Measurements from ENCODE around the gene TRAPPC2L.

The TRAPPC2L gene

DNA sequence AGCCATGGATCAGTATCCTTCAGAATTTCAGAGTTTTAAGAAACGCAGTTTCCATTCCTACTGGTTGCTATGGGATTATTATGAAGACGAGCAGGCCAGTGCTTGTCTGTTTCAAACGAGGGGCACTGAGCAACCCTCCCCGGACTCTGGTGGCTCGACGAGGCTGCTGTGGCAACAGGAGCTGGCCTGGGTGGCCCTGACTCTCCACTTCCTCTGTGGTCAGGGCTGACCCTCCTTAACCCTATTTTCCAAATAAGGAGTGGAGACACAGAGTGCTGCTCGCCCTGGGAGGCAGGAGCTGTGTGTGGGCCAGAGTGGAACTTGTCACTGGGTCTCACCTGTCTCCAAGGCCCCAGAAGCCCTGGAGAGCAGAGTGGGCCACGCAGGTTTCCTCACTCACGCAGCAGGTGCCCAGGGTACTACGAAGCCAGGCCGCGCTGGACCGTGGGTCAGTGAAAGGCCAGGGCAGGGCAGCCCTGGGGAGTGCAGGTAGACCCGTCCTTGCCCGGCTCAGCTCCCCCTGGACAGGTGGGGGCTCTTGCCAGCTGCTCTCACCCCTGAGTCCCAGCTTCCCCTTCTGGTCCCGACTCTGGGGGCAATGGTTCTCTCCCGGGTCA is 3.5 kb upstream of the TRAPPC2L start:
- intact Hi-C loops (cut with DNase I; ENCODE audit: low total_unique reads), result no loop called here
- Histone ChIP-seq H3K9me3 (no peaks in the 10 kb centered on the region), H3K4me3 (no peak overlapping the region), H3K27ac (no peak overlapping the region), H3K36me3 (peaks cover 0 to 36% (median 11%) of the 10 kb centered on the region in 3 donors), H3K27me3 (no peaks in the 10 kb centered on the region), H3K4me1 (peaks cover 0 to 29% (median 17%) of the 10 kb centered on the region in 4 donors)
- TF ChIP-seq, protein P1, sequence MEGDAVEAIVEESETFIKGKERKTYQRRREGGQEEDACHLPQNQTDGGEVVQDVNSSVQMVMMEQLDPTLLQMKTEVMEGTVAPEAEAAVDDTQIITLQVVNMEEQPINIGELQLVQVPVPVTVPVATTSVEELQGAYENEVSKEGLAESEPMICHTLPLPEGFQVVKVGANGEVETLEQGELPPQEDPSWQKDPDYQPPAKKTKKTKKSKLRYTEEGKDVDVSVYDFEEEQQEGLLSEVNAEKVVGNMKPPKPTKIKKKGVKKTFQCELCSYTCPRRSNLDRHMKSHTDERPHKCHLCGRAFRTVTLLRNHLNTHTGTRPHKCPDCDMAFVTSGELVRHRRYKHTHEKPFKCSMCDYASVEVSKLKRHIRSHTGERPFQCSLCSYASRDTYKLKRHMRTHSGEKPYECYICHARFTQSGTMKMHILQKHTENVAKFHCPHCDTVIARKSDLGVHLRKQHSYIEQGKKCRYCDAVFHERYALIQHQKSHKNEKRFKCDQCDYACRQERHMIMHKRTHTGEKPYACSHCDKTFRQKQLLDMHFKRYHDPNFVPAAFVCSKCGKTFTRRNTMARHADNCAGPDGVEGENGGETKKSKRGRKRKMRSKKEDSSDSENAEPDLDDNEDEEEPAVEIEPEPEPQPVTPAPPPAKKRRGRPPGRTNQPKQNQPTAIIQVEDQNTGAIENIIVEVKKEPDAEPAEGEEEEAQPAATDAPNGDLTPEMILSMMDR (IDR thresholded peaks at IDR 0.05), result no peak
- peak in 1 of 2 donors; percentile 49 for DNase-seq

DNA sequence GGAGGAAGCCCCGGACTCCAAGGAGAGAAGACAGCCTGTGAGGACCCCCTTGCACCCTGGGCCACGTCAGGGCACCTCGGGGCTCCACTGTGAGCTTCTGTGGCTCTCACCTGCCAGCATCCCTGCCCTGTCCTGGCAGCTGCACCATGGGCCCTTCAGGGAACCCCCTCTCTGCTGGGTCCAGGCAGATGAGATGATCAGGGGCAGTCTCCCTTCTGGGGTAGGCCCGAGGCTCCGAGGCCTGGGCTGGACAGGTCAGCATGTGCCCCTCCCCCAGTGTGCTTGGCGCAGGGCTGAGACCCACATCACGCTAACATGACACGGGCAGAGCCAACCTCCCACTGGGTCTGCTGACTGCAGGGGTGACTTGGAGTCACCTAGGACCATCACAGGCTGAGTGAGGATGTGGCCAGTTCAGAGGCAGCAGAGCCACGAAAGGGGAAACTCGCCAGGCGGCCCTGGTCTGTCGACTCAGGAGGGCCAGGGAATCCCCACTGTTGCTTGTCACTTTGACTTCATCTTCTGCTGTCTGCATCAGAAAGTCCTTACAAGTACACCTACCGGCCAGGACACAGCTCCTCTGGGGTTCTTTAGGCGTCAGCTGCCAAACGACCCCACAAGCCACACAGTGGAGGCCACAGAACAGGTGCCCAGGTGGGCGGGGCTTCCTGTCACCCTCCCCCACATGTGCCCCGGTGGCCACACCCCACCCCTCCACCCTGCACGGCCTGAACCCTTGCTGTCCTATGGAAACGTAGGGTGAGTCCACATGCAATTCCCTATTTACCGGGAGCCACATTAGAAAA is 2.4 kb upstream of the TRAPPC2L start:
- TF ChIP-seq, protein P1 (IDR thresholded peaks at IDR 0.05), result no peak
- Histone ChIP-seq H3K4me3 (no peak overlapping the region), H3K27me3 (no peaks in the 10 kb centered on the region), H3K36me3 (peaks cover 0 to 36% (median 15%) of the 10 kb centered on the region in 3 donors), H3K27ac (no peak overlapping the region), H3K9me3 (no peaks in the 10 kb centered on the region), H3K4me1 (peaks cover 0 to 33% (median 17%) of the 10 kb centered on the region in 4 donors)
- intact Hi-C loops (cut with DNase I; ENCODE audit: low total_unique reads), result loop anchor here (1.0 kb wide), 1 partner anchor 41 kb away; no protein-coding TSS in a partner anchor
- no peak for DNase-seq

DNA sequence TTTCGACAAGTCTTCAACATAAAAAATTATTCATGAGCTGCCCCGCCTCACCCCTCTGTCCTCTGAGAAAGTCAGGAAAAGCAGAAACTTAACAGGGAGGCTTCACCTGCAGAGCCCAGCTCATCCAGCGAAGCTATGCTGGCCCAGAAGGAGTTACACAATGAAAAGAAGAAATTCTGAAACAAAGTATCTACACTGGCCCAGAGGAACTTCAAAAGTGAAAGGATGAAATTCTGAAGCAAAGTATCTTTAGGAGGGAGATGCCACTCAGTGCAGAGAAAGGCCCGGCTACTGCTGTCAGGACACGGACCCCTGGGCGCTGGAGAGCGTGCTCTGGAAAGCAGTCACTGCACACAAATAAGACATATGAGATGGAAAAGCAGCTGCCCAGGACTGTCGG is 1.8 kb upstream of the TRAPPC2L start:
- H3K27me3 ChIP-seq, result no peaks in the 10 kb centered on the region
- no peak overlapping the region for H3K27ac ChIP-seq
- peaks cover 5 to 36% (median 18%) of the 10 kb centered on the region in 3 donors for H3K36me3 ChIP-seq
- TF ChIP-seq, protein P1 (IDR thresholded peaks at IDR 0.05), result no peak
- no peak overlapping the region for H3K4me3 ChIP-seq
- no peaks in the 10 kb centered on the region for H3K9me3 ChIP-seq
- H3K4me1 ChIP-seq, result peaks cover 0 to 33% (median 17%) of the 10 kb centered on the region in 4 donors
- intact Hi-C loops (cut with DNase I; ENCODE audit: low total_unique reads), result loop anchor here (1.0 kb wide), 1 partner anchor 42 kb away; no protein-coding TSS in a partner anchor
- no peak for DNase-seq

DNA sequence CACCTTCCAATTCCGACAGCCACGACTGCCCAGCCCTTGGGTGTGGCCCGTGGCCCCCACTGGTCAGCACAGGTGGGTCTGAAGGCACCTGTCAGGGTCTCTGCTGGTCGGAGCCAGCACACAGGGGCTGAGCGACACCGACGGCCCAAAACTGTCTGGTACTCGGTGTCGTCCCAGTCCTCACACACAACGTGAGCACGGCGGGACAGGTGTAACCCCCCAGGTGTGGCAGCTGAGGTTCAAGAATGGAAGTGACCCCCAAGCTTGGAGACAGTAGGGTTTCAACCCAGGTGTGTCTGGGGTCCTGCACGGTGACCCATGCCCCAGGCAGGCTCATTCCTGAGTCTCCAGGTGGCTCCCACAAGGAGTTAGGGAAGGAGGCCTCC is 1.2 kb upstream of the TRAPPC2L start:
- TF ChIP-seq, protein P1 (IDR thresholded peaks at IDR 0.05), result no peak
- intact Hi-C loops (cut with DNase I; ENCODE audit: low total_unique reads), result loop anchor here (1.0 kb wide), 1 partner anchor 42 kb away; no protein-coding TSS in a partner anchor
- Histone ChIP-seq H3K27me3 (no peaks in the 10 kb centered on the region), H3K4me3 (peak overlapping the region; percentile 84 to 97), H3K36me3 (peaks cover 11 to 37% (median 18%) of the 10 kb centered on the region in 3 donors), H3K4me1 (peaks cover 0 to 33% (median 17%) of the 10 kb centered on the region in 4 donors), H3K27ac (peak overlapping the region in 1 of 2 donors; percentile 84), H3K9me3 (no peaks in the 10 kb centered on the region)
- DNase-seq, result no peak

DNA sequence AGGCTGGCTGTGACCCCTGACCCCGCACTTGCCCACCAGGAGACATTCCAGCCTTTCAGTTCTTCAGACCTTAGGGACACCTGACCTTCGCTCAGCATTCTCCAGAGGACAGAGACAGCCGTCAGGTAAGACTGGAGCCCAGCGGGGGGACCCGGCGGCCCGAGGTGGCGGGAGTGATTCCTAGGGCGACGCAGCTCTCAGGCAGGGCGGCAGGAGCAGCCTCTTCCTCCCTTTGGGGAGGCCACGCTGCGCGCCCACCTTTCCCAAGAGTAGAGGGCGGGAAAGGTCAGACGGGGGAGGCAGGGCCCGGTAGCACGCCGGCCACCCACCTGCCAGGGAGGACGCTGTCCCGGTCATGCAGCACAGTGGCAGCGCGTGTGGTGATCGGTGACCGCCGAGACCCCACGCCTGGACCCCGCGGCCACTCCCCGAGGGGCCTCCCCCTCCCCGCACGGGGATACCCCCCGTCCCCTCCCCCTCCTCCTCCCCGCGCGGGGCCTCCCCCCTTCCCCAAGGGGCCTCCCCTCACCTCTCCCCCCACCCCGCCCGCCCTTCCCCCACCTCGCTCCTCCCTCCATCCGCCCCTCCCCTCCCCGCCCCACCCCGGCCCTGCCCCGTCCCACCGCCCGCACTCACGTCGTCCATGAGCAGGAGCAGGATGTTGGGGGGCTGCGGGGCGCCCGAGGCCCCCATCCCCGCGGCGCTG is 652 bp upstream of the TRAPPC2L start:
- H3K36me3 ChIP-seq, result peaks cover 16 to 37% (median 21%) of the 10 kb centered on the region in 3 donors
- no peak for DNase-seq
- no peaks in the 10 kb centered on the region for H3K9me3 ChIP-seq
- TF ChIP-seq, protein P1 (IDR thresholded peaks at IDR 0.05), result no peak
- peak overlapping the region; percentile 80 to 84 for H3K27ac ChIP-seq
- peaks cover 0 to 33% (median 17%) of the 10 kb centered on the region in 4 donors for H3K4me1 ChIP-seq
- intact Hi-C loops (cut with DNase I; ENCODE audit: low total_unique reads), result no loop called here
- no peaks in the 10 kb centered on the region for H3K27me3 ChIP-seq
- H3K4me3 ChIP-seq, result peak overlapping the region; percentile 84 to 97
